HG02938 (cell line): ENCODE results near the gene CLEC20A.

Source experiments
- ATAC-seq: cut with Tn5 transposase; IDR thresholded peaks from one replicate; pipeline ENCODE4 v1.9.1; 2021; ENCODE audit warnings: mild to moderate bottlenecking, moderate library complexity; ENCODE audit not compliant: unreplicated experiment

CLEC20A gene

GRCh38 chr1:178500936-178501554 lies 4.3 kb upstream of the CLEC20A start:
- no peak for ATAC-seq

GRCh38 chr1:178500091-178500770 lies 3.5 kb upstream of the CLEC20A start:
- no peak for ATAC-seq

DNA sequence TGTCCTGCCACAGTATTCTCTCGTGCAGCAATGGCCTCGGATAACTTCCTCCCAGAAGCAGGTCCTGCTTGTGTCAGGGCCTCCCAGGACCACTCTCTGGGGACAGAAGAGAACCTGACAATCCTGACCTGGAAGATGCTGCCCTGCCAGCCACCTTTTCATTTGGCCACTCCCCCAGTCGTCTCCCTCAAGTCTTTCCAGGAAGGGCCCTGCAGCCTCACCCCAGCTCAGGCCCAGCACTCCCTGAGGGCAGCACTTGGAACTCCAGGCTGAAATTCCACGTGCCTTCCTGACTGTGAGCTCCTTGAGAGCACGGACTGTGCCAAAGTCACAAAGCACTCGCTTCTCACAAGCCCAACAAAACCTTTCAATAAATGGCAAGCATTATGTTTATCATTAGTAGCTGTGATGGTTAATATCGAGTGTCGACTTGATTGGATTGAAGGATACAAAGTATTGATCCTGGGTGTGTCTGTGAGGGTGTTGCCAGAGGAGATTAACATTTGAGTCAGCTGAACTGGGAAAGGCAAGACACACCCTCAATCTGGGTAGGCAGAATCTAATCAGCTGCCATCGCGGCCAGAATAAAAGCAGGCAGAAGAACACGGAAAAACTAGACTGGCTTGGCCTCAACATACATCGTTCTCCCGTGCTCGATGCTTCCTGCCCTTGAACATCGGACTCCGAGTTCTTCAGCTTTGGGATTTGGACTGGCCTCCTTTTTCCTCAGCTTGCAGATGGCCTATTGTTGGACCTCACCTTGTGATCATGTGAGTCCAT lies 2.3 kb upstream of the CLEC20A start:
- ATAC-seq = no peak

GRCh38 chr1:178497903-178498478 lies 1.2 kb upstream of the CLEC20A start:
- ATAC-seq = no peak

DNA sequence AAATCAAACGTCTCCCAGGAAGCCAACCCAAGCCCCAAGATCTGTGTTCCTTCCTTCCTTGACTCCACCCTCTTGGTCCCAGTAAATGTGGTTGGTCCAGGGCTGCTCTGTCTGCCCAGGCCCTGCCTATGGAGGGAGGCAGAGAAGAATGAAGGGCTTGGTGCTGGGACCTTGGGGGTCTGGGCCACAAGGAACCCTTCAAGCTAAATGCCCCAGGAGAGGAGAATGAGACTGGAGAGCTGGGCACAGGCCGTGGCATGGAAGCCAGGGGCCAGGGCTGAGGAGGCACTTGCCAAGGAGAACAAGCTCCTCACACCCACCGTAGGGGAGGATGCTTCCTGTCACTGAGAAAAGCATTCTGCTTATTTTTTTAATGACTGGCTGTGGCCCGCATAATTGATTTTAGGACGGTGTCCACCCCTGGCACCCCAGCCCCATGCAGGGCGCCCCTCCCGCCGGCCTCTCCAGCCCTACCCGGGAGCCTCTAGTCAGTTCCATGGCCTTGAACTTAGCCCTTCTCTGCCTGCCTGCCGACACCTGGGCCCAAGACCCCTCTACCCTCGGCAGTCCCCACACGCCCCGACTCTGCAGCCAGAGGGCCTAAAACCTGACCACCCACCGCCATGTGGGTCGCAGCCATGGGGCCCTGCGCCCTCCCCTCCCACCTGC lies 889 bp downstream of the CLEC20A start:
- ATAC-seq = no peak

DNA sequence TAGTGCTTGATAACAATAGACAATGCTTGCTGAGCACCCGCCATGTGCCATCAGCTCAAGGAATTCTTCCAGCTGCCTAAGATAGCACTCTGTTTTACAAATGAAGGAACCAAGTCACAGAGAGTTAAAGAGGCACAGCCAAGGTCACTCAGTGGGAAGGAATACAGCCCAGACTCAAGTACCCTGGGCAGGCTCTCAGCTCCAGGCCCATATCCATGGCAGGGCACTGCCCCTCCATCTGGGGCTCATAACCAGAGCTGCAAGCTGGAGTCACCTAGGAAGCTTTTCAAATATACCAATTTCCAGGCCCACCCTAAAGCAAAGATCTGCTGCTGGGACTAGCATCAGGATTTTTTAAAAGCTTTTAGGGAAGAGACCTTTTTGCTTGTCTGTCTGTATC lies 1.6 kb downstream of the CLEC20A start:
- no peak for ATAC-seq

DNA sequence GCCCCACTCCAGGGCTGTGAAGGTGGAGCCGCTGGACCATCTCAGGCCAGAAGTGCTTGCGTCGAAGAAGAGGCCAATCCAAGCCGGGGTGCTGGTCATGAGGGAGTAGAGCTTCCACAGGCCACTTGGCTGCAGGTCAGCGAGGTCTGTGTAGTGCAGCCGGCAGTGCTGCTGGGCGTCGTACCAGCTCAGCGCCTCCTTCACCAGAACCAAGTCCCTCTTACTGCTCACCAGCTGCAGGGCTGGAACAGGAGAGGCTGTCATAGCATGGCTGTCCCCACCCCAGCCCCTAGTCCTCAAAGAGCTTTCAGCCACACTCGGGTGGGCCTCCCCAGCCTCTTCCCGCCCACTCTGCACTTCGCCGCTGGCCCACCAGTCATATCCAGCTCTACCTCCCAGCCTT lies 2.2 kb downstream of the CLEC20A start:
- no peak for ATAC-seq

DNA sequence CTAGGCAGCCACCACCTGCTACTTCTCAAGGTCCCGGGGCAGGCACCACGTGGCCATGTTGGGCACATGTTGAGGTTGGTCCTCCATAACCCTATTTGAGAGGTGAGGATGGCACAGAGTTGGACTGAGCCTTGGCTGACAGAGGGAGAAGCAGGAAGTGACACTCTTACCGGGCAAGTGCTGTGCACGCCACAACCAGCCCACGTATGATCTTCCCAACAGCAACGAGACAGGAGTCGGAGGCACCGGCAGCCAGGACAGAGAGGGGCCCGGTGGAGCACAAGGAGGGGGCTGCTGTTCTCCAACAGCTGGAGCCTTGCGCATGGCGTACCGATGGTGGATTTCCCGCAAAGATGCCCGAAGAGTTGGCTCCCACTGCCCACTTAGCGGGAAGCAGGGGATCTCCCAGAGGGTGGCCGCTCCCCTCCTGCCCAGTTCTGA lies 3.4 kb downstream of the CLEC20A start:
- no peak for ATAC-seq

DNA sequence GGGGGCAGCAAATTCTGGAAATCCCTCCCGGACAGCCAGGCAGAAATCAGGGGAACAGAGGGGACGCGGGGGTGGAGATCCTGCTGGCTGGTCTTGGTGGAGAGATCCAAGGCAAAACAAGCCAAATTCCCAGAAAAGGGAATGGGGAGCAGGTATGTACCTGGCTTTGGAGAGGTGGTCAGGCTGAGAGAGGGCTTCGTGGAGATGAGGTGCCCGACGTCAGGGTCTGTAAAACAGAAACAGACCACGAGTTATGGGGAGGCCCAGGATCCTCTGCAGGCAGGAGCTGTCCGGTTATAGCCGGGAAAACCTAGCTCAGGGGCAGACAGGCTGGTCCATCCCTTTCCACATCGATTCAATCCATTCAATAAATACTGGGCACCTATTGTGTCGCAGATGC lies 4.4 kb downstream of the CLEC20A start:
- no peak for ATAC-seq

DNA sequence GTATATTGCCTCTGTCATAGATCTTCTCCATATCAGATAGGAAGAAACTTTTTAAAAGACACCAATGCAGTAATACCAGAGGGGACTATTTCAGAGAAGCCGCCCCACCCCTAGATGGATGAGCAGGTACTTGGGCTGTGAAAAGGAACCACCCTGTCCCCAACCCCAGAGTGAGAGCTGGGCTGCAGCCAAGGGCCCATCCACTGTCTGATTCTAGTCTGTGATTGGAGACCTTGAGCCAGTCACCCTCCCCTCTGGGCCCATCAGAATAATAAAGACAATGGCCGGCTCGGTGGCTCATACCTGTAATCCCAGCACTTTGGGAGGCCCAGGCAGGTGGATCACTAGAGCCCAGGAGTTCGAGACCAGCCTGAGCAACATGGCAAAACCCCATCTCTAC lies 5.0 kb downstream of the CLEC20A start:
- no peak for ATAC-seq

DNA sequence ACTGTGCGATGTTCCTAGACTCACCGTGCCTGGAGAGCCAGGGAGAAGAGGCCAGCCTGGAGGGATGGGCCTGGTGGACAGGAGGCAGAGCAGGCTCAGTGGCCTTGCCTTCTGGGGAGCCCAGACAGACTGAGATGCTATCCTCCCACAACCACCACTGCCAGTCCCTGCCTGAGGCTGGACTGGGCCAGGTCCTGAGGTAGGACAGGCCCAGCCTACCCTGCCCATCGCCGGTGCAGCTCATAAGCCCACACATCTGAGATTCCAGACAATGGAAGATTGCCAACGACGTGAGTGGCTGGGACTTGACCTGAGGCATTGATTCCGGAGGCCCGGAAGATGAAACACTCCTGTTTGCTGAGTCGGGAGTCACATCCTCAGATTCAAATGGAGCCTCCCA lies 5.8 kb downstream of the CLEC20A start:
- ATAC-seq = no peak

DNA sequence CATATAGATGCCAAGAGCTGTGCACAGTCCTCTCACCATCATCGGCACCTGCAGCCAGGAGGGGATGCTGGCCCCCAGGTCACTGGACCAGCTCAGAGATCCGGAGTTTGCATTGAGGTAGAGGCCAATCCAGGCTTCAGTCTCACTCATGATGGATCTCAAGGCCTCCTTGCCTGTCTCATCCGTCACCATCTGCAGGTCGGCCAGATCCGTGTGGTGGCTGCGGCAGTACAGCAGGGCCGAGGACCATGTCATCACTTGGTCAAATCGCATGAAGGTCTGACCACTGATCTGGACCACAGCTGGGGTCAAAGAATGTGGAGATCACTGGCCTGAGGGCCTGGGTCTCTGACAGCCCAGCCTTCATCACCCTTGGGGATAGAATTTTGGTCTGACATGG lies 6.6 kb downstream of the CLEC20A start:
- ATAC-seq = no peak

DNA sequence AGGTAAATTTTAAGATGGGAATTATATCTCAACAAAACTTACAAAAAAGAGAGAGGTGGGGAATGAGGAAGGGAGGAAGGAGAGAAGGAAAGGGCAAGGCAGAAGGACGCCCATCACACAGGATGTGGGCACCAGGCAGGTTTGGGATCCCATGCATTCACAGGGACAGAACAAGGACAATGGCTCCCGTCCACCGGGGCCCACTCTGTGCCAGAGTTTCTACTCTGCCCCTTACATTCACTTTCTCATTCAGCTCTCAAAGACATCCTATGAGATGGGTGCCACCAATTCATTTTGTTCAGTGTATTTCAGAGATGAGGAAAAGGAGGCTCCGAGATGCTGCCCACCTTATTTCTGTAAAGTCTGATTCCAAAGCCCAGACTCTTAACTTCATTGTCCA lies 7.4 kb downstream of the CLEC20A start:
- no peak for ATAC-seq

GRCh38 chr1:178488393-178488792 lies 8.4 kb downstream of the CLEC20A start:
- ATAC-seq = no peak

DNA sequence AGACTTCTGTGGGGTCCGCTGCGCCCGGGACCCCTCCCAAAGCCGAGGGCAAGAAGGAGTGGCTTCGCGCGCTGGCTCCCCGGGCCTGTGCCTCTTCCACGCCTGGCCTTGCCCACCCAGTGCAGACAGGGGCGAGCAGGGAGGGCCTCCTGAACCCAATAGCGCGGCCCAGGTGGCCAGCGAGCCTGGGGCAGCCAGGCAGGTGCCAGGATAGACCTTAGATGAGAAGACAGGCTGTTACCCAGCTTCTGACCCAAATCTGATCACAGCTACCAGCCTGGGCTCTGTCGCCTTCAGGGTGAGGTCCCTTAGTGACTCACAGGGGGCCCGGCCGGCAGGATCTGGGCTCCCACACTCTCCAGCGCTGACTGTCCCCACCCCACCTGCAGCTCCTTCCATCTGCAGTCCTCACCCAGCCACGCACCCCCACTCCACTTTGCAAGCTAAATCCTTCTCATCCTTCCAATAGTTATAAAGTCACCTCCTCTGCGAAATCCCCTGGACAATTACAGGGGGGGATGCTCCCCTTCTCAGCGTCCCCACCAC lies 9.6 kb downstream of the CLEC20A start:
- no peak for ATAC-seq

- ATAC-seq = no peak
Measured at GRCh38 chr1:178486100-178487069, 10.4 kb downstream of the CLEC20A start.

DNA sequence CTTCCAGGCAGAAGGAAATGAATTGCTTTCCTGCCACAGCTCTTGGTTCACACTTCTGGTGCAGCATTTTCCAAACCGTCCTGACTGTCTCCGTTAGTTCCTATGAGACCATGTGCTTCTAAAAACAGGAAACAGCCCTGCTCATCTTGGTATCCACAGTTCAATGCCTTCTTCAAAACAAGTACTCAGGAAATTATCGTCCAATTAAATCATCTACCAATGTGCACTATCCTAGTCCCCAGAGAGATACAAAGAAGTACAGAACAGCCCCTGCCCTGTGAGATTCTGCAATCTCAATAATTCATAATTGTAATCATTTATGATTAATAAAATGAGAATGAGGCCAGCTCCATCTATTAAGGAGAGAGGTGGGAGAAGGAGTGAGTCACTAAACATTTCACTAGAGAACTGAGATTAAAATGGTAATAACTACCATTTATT lies 11.2 kb downstream of the CLEC20A start:
- no peak for ATAC-seq

- no peak for ATAC-seq
Measured at GRCh38 chr1:178484698-178485225, 12.0 kb downstream of the CLEC20A start.

- ATAC-seq = no peak
Measured at GRCh38 chr1:178483251-178483957, 13.4 kb downstream of the CLEC20A start.
